WERI-Rb-1 (cell line): Measurements from ENCODE around the gene CYB561A3.
A peak's percentile ranks its signal among the peaks of the same experiment; 100 is the strongest.
"Not testable (repeated sequence)": the region's sequence is repeated elsewhere in the genome, so short reads cannot be mapped to it uniquely, and the experiment has no call there.

Experiments used
- DNase-seq: peaks from one replicate; pipeline ENCODE4 v3.0.0-alpha.2; 2020
- H3K27ac ChIP-seq: fragments of 250-450 bp; sonication (Bioruptor Pico); 2 replicates; pipeline ENCODE4 v1.5.1; 2020; ENCODE audit warnings: mild to moderate bottlenecking, moderate library complexity
- H3K27me3 ChIP-seq: fragments of 250-450 bp; sonication (Bioruptor Pico); 2 replicates; pipeline ENCODE4 v1.5.1; 2021; ENCODE audit warnings: mild to moderate bottlenecking, low read depth, moderate library complexity; ENCODE audit not compliant: insufficient read depth, severe bottlenecking
- H3K36me3 ChIP-seq: fragments of 250-450 bp; sonication (Bioruptor Pico); 2 replicates; pipeline ENCODE4 v1.5.1; 2020; ENCODE audit warnings: mild to moderate bottlenecking, moderate library complexity
- H3K4me3 ChIP-seq: 2 replicates; pipeline ENCODE4 v1.5.1; 2011; ENCODE audit warnings: low read depth, mild to moderate bottlenecking, control low read depth, low read length
- H3K9me3 ChIP-seq: fragments of 250-450 bp; sonication (Bioruptor Pico); 2 replicates; pipeline ENCODE4 v1.5.1; 2021; ENCODE audit warnings: mild to moderate bottlenecking, moderate library complexity; ENCODE audit not compliant: severe bottlenecking
- CTCF ChIP-seq: IDR thresholded peaks from 2 replicates; pipeline ENCODE4 v1.5.1; 2011; ENCODE audit warnings: low read depth, mild to moderate bottlenecking, control low read depth, inconsistent platforms, low read length

The CYB561A3 gene

DNA sequence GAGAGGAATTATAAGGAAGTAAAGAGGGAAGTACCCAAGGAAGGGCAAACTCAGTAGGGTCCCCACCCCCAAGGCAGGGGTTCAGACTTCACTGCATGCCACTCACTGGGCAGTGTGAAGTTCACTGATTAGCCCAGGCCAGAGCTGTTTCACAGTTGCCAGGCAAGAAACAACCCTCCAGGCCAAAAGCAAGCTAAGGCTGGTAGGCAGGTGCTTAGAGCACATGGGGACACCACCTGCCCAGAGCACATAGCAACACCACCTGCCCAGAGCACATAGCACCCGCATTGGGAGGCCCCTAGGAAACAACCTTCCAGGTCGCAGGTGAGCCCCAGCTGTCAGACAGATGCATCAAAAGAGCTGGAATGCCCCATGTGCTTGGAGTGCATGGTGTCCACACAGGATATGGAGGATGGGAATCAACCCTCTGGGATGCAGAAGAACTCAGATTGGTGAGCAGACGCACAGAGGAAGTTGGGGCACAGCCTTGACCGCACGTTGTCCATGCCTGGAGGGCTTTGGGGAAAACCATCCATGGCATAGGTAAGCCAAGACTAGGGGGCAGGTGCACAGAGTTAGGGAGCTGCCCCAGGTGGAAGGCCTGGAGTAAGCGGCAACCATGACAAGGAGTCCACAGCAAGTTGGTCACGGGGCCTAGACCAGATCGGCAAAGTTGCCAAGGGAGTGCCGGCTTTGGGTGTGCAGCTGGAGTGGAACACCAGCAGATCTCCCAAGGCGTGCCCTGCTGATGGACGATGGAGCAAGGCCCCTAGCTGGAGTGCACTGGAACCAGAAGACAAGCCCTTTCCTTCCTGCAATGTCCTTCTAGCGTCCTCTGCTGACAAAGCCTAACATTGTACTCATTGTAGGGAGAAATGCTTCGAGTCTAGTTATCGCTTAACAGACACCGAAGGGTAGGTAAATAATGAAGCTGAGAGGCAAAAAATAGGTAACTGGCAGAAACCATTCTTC, 22.9 kb upstream of the CYB561A3 start:
- Histone ChIP-seq H3K27me3 (no peaks in the 10 kb centered on the region), H3K9me3 (no peaks in the 10 kb centered on the region), H3K4me3 (no peak overlapping the region), H3K36me3 (peaks cover 3% of the 10 kb centered on the region), H3K27ac (no peak overlapping the region)
- DNase-seq = peak; percentile 47
- TF ChIP-seq CTCF = peak; percentile 84

DNA sequence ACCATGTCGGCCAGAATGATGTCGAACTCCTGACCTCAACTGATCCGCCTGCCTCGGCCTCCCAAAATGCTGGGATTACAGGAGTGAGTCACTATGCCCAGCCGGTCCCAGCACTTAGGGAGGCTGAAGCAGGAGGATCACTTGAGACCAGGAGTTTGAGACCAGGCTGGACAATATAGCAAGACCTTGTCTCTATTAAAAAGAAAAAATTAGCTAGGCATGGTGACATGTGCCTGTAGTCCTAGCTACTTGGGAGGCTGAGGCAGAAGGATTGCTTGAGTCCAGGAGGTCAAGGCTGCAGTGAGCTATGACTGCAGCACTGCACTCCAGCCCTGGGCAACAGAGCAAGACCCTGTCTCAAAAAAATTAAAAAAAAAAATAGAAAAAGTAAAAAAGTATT, 22.2 kb upstream of the CYB561A3 start:
- not testable (repeated sequence) for H3K27ac ChIP-seq, H3K27me3 ChIP-seq, H3K9me3 ChIP-seq, H3K36me3 ChIP-seq, DNase-seq, H3K4me3 ChIP-seq

GRCh38 chr11:61380884-61381283, 19.2 kb upstream of the CYB561A3 start:
- no peak for DNase-seq
- Histone ChIP-seq H3K36me3 (peaks cover 5% of the 10 kb centered on the region), H3K27me3 (no peaks in the 10 kb centered on the region), H3K27ac (no peak overlapping the region), H3K9me3 (no peaks in the 10 kb centered on the region), H3K4me3 (no peak overlapping the region)
- no peak for TF ChIP-seq CTCF

- peaks cover 17% of the 10 kb centered on the region for H3K36me3 ChIP-seq
- H3K9me3 ChIP-seq = peaks cover 2% of the 10 kb centered on the region
- H3K27me3 ChIP-seq = no peaks in the 10 kb centered on the region
- no peak overlapping the region for H3K4me3 ChIP-seq
- no peak for TF ChIP-seq CTCF
- H3K27ac ChIP-seq = no peak overlapping the region
- DNase-seq = no peak
These were observed 17.1 kb upstream of the CYB561A3 start for GRCh38 chr11:61378713-61379313.

DNA sequence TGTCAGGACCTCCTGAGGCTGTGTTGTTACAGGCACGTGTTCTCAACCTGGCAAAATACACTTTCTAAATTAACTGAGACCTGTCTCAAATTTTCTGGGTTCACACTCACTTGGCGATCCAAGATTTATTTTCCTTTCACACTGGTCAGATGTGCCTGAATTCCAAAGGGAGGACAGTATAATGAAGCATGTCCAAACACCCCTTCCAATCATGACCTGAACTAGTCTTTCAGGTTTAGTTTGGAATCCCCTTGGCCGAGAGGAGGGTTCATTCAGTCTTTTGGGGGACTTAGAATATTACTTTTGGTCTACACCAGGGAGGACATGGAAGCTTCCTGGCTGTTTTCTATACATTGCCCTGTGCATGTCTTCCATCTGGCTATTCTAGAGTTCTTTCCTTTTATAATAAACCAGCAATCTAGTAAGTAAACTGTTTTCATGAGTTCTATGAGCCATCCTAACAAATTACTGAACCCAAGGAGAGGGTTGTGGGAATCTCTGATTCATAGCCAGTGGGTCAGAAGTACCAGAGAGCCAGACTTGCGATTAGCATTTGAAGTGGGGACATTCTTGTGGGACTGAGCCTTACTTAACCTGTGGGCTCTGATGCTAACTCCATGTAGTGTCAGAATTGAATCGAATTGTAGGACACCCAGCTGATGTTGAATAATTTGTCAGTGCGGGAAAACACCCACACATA, 15.9 kb upstream of the CYB561A3 start:
- no peaks in the 10 kb centered on the region for H3K27me3 ChIP-seq
- peaks cover 9% of the 10 kb centered on the region for H3K9me3 ChIP-seq
- no peak overlapping the region for H3K4me3 ChIP-seq
- no peak for DNase-seq
- no peak for TF ChIP-seq CTCF
- peaks cover 26% of the 10 kb centered on the region for H3K36me3 ChIP-seq
- H3K27ac ChIP-seq = no peak overlapping the region

DNA sequence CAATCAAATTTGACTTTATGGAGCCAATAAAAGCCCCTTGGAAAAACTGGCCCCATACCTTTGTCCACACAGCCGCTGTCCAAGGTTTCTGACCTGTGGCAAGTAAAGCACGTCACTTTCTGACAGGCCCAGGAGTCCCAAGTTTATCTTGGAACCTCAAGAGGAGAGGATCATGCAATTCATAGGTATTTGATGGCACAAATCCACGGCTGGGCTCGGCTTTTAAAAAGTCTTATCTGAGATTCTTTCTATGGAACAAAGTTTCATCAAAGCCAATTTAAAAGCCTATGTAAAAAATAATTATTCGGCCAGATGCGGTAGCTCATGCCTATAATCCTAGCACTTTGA, 14.1 kb upstream of the CYB561A3 start:
- peaks cover 16% of the 10 kb centered on the region for H3K9me3 ChIP-seq
- no peak for TF ChIP-seq CTCF
- no peaks in the 10 kb centered on the region for H3K27me3 ChIP-seq
- DNase-seq = no peak
- H3K27ac ChIP-seq = no peak overlapping the region
- peaks cover 38% of the 10 kb centered on the region for H3K36me3 ChIP-seq
- H3K4me3 ChIP-seq = no peak overlapping the region
